HepG2 (cell line): Measurements from ENCODE around the gene TAL2. TPM values are rescaled to one million over a fixed set of nuclear protein-coding genes. Genes with fewer than 3 reads are reported as not detected.

Experiments used
- ATAC-seq: fragments of 200-7000 bp; cut with Tn5 transposase; 3 replicates; pipeline ENCODE4 v1.9.1; 2020; ENCODE audit warnings: mild to moderate bottlenecking, moderate library complexity
- BruUV-seq: library from RNA; stranded (reverse); fragments of 400-500 nt; replicated peaks from 2 replicates; lab custom pipeline; 2021; lab: Mats Ljungman, UMichigan
- CTCF ChIA-PET: fragments of 300-600 bp; formaldehyde crosslinking; extraction: SDS; loops from one replicate; lab custom pipeline; 2021; ENCODE audit warnings: low total read pairs, inconsistent platforms, low intra/inter-chr PET ratio; lab: Yijun Ruan, JAX
- POLR2A ChIA-PET: fragments of 350-600 bp; sonication (Branson Sonifier 250); formaldehyde crosslinking; loops from one replicate; lab custom pipeline; 2020; ENCODE audit warnings: antibody characterized with exemption, inconsistent platforms; lab: Yijun Ruan, JAX
- DNase-seq: peaks from one replicate; pipeline ENCODE4 v3.0.0-alpha.2; 2015; ENCODE audit warnings: low spot score
- FAIRE-seq: peaks from 3 replicates; lab custom pipeline; 2011; peaks lifted over from hg19 to GRCh38; lab: Jason Lieb, UNC
- H2AFZ ChIP-seq: one replicate; pipeline ENCODE4 v1.6.1; 2011; ENCODE audit warnings: low read length, inconsistent platforms
- H3K27ac ChIP-seq: fragments of 300-600 bp; 3 replicates; pipeline ENCODE4 v1.8.0; 2011; ENCODE audit warnings: mixed run types, mild to moderate bottlenecking, mixed read lengths, low read length, inconsistent platforms; ENCODE audit not compliant: insufficient read depth; ENCODE audit errors: extremely low read length
- H3K27me3 ChIP-seq, 2 experiments: fragments of 200-600 bp in 1 of 2; 2 replicates in 1 of 2; 3 replicates in 1 of 2; pipeline versions ENCODE4 v1.6.0 to v1.8.0; 2011; ENCODE audit warnings: low read length in 2 of 2, mild to moderate bottlenecking in 2 of 2, moderate library complexity in 2 of 2, inconsistent platforms in 1 of 2; ENCODE audit not compliant: insufficient read depth in 2 of 2, control insufficient read depth in 1 of 2
- H3K36me3 ChIP-seq, 2 experiments: fragments of 200-600 bp in 1 of 2; replicated peaks in 1 of 2; 2 replicates in 1 of 2; 3 replicates in 1 of 2; pipeline versions ENCODE4 v1.5.1 to v1.8.0; 2011; ENCODE audit warnings: low read length in 2 of 2, inconsistent platforms in 1 of 2; ENCODE audit not compliant: insufficient read depth in 2 of 2, control insufficient read depth in 1 of 2
- H3K4me1 ChIP-seq: 2 replicates; pipeline ENCODE4 v1.5.1; 2012; ENCODE audit warnings: low read length, inconsistent platforms; ENCODE audit not compliant: insufficient read depth
- H3K4me2 ChIP-seq: 2 replicates; pipeline ENCODE4 v1.6.0; 2011; ENCODE audit warnings: low read depth, low read length, inconsistent platforms
- H3K4me3 ChIP-seq, 3 experiments: fragments of 200-600 bp in 1 of 3; sonication (generic), shearing (Covaris generic) in 1 of 3; replicated peaks in 1 of 3; 2 replicates each; pipeline ENCODE4 v1.5.1; 2011 to 2016; ENCODE audit warnings: low read length in 3 of 3, inconsistent platforms in 2 of 3, low read depth in 2 of 3, mild to moderate bottlenecking in 2 of 3, control low read depth in 1 of 3, mixed read lengths in 1 of 3; ENCODE audit not compliant: insufficient read depth in 1 of 3
- H3K79me2 ChIP-seq: one replicate; pipeline ENCODE4 v1.6.1; 2011; ENCODE audit warnings: low read length, inconsistent platforms; ENCODE audit not compliant: insufficient read depth
- H3K9ac ChIP-seq: 2 replicates; pipeline ENCODE4 v1.6.0; 2011; ENCODE audit warnings: mild to moderate bottlenecking, low read depth, low read length, inconsistent platforms; ENCODE audit not compliant: insufficient read depth
- H3K9me3 ChIP-seq: 2 replicates; pipeline ENCODE4 v1.5.1; 2012; ENCODE audit warnings: mild to moderate bottlenecking, low read length
- H4K20me1 ChIP-seq: 2 replicates; pipeline ENCODE4 v1.6.0; 2011; ENCODE audit warnings: inconsistent platforms, mild to moderate bottlenecking, low read length, moderate library complexity; ENCODE audit not compliant: insufficient read depth
- CEBPB ChIP-seq: IDR thresholded peaks from 2 replicates; pipeline ENCODE4 v1.6.1; 2011; ENCODE audit warnings: low read depth, low read length, improper control_type of control experiment, borderline replicate concordance
- CEBPG ChIP-seq: IDR thresholded peaks from 2 replicates; pipeline ENCODE4 v1.6.1; 2016
- SOX5 ChIP-seq: IDR thresholded peaks from 2 replicates; pipeline ENCODE4 v1.6.1; 2016; ENCODE audit warnings: borderline replicate concordance
- ZNF674 ChIP-seq: sonication (generic); formaldehyde crosslinking; IDR thresholded peaks from 2 replicates; pipeline ENCODE4 v1.5.0; 2020; ENCODE audit warnings: low read depth, mild to moderate bottlenecking, missing genetic modification reagents
- ZZZ3 ChIP-seq: sonication (generic); formaldehyde crosslinking; IDR thresholded peaks from 2 replicates; pipeline ENCODE4 v1.4.0; 2020; ENCODE audit warnings: missing genetic modification reagents, mild to moderate bottlenecking, borderline replicate concordance
- WGBS: methylation state at CpG from one replicate; pipeline ENCODE4 v1.1.6; 2017; ENCODE audit warnings: low lambda C conversion rate; 5-methylcytosine and 5-hydroxymethylcytosine counted together
- in situ Hi-C: cut with HindIII; loops from 2 replicates; pipeline ENCODE4 v1.10.0; 2017; ENCODE audit warnings: low pct_unique_long_range_greater_than_20kb; ENCODE audit not compliant: extremely low pct_ligation_motif_present
- intact Hi-C: fragments of 100-400 bp; cut with micrococcal nuclease; formaldehyde crosslinking; loops from one replicate; pipeline ENCODE4 v1.10.0; 2022; ENCODE audit not compliant: unreplicated experiment
- polyA plus RNA-seq, 8 experiments: library from polyadenylated mRNA; depleted of rRNA in 3 of 8; stranded (reverse) in 7 of 8; unstranded in 1 of 8; fragments of >200 nt; fragmentation: Illumina TruSeq in 4 of 8; extraction: Trizol in 4 of 8; gene quantifications; 2 replicates each; pipeline versions ENCODE4 v1.2.1 to v1.2.3, GENCODE V29; 2011 to 2016; ENCODE audit warnings: low read depth in 4 of 8, missing spikeins in 1 of 8, mixed read lengths in 1 of 8; ENCODE audit not compliant: insufficient read depth in 1 of 8
- total RNA-seq, 5 experiments: library from RNA; depleted of rRNA; stranded (reverse); fragments of >200 nt; fragmentation: Illumina TruSeq; extraction: Trizol; gene quantifications; 2 replicates each; pipeline ENCODE4 v1.2.3, GENCODE V29; 2016; ENCODE audit warnings: low read depth in 1 of 5
- TF ChIP-seq, protein P1 (sequence below), 2 experiments: fragments of 450-650 bp in 1 of 2; sonication (generic) in 1 of 2; formaldehyde crosslinking; IDR thresholded peaks; 2 replicates each; pipeline versions ENCODE4 v1.5.0 to v1.8.0; 2020 to 2022; ENCODE audit warnings: mild to moderate bottlenecking in 1 of 2, missing genetic modification reagents in 1 of 2

Gene TAL2
- total and polyA plus RNA-seq, 2 of the 13 experiments (the other 11 are each of a cell fraction or from before 2014, with no cell fraction given), result 0.22 TPM; not detected in 1

DNA sequence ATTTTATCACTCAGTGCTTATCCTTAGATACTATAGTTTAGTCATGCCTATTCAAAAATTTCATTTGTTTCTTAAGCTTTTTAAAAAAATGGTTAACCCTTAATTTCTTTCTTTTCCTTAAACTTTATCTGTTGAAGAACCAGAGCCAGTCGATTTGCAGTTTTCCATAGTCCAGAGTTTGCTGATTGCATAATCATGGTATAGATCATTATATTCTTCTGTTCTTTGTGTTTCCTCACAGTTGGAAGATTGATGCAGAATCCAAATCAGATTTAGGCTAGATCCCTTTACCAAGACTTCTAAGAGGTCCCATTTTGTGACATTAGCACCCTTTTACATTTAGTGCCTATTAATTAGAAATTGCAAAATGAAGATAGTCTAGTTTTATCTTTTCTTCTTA lies 50.0 kb downstream of the TAL2 start:
- Histone ChIP-seq H3K4me1 (no peaks in the 10 kb centered on the region), H3K4me3 (no peak overlapping the region), H3K36me3 (peaks cover 0 to 4% of the 10 kb centered on the region in 2 experiments; a peak in 1 of 5 replicates), H3K9me3 (no peaks in the 10 kb centered on the region), H3K79me2 (no peaks in the 10 kb centered on the region), H3K27me3 (no peaks in the 10 kb centered on the region), H3K4me2 (no peak overlapping the region), H3K27ac (no peak overlapping the region), H4K20me1 (no peaks in the 10 kb centered on the region), H3K9ac (no peak overlapping the region), H2AFZ (no peak overlapping the region)
- CTCF ChIA-PET, result no interaction called here
- intact Hi-C loops (no loop called here), in situ Hi-C loops (loop anchor here (10.0 kb wide), 1 partner anchor 107 kb away; no protein-coding TSS in a partner anchor)
- FAIRE-seq, result no peak
- no TSS peak for BruUV-seq
- no peak for DNase-seq
- WGBS, result 26% methylated on average over 1 of the region's 1 CpG
- TF ChIP-seq CEBPG (CRISPR knock-in tag) (0 out of 2 replicates have a peak, but pooled peaks have one; percentile 32), ZNF674 (CRISPR knock-in tag) (no peak), CEBPB (peak; percentile 77), ZZZ3 (CRISPR knock-in tag) (no peak), SOX5 (no peak)
- TF ChIP-seq, protein P1, sequence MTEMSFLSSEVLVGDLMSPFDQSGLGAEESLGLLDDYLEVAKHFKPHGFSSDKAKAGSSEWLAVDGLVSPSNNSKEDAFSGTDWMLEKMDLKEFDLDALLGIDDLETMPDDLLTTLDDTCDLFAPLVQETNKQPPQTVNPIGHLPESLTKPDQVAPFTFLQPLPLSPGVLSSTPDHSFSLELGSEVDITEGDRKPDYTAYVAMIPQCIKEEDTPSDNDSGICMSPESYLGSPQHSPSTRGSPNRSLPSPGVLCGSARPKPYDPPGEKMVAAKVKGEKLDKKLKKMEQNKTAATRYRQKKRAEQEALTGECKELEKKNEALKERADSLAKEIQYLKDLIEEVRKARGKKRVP (CRISPR knock-in tag; IDR thresholded peaks at IDR 0.05), result no peak
- POLR2A ChIA-PET, result no interaction called here
- no peak for ATAC-seq

Other genes starting within 250 kb of the TAL2 start
- 2.8 and 5.1 TPM in 2 replicates for gene FSD1L, start 214.4 kb upstream of the TAL2 start, total RNA-seq (2016; rRNA removed; fragmentation: Illumina TruSeq; extraction: Trizol)
- gene FSD1L, start 214.4 kb upstream of the TAL2 start, polyA plus RNA-seq (2011; rRNA removed), result 4.1 and 4.2 TPM in 2 replicates
- 13.5 and 15.2 TPM in 2 replicates for gene FKTN, start 104.3 kb upstream of the TAL2 start, total RNA-seq (2016; rRNA removed; fragmentation: Illumina TruSeq; extraction: Trizol)
- 6.0 and 7.9 TPM in 2 replicates for gene FKTN, start 104.3 kb upstream of the TAL2 start, polyA plus RNA-seq (2011; rRNA removed)
- 26.0 and 32.4 TPM in 2 replicates for gene TMEM38B, start 32.1 kb downstream of the TAL2 start, total RNA-seq (2016; rRNA removed; fragmentation: Illumina TruSeq; extraction: Trizol)
- 12.4 and 13.4 TPM in 2 replicates for gene TMEM38B, start 32.1 kb downstream of the TAL2 start, polyA plus RNA-seq (2011; rRNA removed)